HCT116 (cell line): ENCODE results near the gene CLEC16A.

Source experiments
- CTCF ChIP-seq, 3 experiments: fragments of 200-600 bp in 1 of 3; sonication (generic) in 1 of 3; IDR thresholded peaks in 2 of 3; conservative IDR thresholded peaks in 1 of 3; 2 replicates each; pipeline ENCODE4 v1.5.1; 2012 to 2017; ENCODE audit warnings: low read depth in 2 of 3, low read length in 2 of 3, antibody characterized with exemption in 1 of 3, borderline replicate concordance in 1 of 3, control low read depth in 1 of 3, mild to moderate bottlenecking in 1 of 3, mixed read lengths in 1 of 3, mixed run types in 1 of 3, moderate library complexity in 1 of 3; ENCODE audit not compliant: insufficient read depth in 1 of 3
- JUND ChIP-seq: IDR thresholded peaks from 2 replicates; pipeline ENCODE4 v1.6.1; 2012
- POLR2AphosphoS5 ChIP-seq: IDR thresholded peaks from 2 replicates; pipeline ENCODE4 v1.6.1; 2011; ENCODE audit warnings: mild to moderate bottlenecking, low read depth, low read length, moderate library complexity
- TF ChIP-seq, protein P1 (sequence below): IDR thresholded peaks from 2 replicates; pipeline ENCODE4 v1.6.1; 2012; ENCODE audit warnings: low read depth

- TF ChIP-seq CTCF (IDR thresholded peaks at IDR 0.05 in 2 of 3, conservative IDR thresholded peaks at IDR 0.05 in 1 of 3; ENCODE audit: borderline replicate concordance in 1 of 3, insufficient read depth in 1 of 3, low read depth in 2 of 3, low read length in 2 of 3) = no peak
- TF ChIP-seq, protein P1, sequence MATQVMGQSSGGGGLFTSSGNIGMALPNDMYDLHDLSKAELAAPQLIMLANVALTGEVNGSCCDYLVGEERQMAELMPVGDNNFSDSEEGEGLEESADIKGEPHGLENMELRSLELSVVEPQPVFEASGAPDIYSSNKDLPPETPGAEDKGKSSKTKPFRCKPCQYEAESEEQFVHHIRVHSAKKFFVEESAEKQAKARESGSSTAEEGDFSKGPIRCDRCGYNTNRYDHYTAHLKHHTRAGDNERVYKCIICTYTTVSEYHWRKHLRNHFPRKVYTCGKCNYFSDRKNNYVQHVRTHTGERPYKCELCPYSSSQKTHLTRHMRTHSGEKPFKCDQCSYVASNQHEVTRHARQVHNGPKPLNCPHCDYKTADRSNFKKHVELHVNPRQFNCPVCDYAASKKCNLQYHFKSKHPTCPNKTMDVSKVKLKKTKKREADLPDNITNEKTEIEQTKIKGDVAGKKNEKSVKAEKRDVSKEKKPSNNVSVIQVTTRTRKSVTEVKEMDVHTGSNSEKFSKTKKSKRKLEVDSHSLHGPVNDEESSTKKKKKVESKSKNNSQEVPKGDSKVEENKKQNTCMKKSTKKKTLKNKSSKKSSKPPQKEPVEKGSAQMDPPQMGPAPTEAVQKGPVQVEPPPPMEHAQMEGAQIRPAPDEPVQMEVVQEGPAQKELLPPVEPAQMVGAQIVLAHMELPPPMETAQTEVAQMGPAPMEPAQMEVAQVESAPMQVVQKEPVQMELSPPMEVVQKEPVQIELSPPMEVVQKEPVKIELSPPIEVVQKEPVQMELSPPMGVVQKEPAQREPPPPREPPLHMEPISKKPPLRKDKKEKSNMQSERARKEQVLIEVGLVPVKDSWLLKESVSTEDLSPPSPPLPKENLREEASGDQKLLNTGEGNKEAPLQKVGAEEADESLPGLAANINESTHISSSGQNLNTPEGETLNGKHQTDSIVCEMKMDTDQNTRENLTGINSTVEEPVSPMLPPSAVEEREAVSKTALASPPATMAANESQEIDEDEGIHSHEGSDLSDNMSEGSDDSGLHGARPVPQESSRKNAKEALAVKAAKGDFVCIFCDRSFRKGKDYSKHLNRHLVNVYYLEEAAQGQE = no peak
- TF ChIP-seq JUND = no peak
- TF ChIP-seq POLR2AphosphoS5 = no peak
These were observed 268.4 kb downstream of the CLEC16A start for GRCh38 chr16:11212798-11213196.
